ENCODE results near the gene SLC5A6. TPM values are rescaled to one million over a fixed set of nuclear protein-coding genes. Genes with fewer than 3 reads are reported as not detected.

Gene SLC5A6
- total RNA-seq, 4 donors from 2014 or later, result 20.5 to 69.7 (median 60.5) TPM

DNA sequence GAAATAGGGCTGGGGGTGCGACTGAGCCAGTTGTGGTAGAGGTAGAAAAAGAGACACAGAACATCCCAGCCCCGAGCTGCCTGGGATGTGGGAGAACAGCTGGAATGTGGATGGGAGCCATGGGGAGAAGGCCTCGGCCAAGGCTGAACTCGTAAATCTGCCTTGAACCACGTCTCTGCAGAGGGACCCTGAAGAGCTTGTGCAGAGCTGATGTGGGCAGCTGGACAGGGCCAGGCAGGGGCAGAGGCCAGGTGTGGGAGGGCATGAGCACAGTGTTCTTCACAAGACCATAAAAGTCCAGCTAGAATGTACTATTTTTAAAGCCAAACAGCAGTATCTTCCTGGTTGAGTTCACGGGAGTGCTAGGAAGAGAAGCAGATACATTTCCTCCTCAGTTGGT lies 57.6 kb downstream of the SLC5A6 start:
- Histone ChIP-seq H3K4me1 (peaks cover 4 to 11% of the 10 kb centered on the region in 2 donors), H3K4me3 (no peak overlapping the region), H3K9me3 (no peaks in the 10 kb centered on the region), H3K36me3 (no peaks in the 10 kb centered on the region), H3K27ac (peak overlapping the region; percentile 92 to 93), H3K27me3 (no peaks in the 10 kb centered on the region)
- intact Hi-C loops (cut with DNase I; ENCODE audit: low total_unique reads), result no loop called here
- TF ChIP-seq POLR2A (IDR thresholded peaks at IDR 0.05), result no peak
- DNase-seq, result peak; percentile 91 to 94

DNA sequence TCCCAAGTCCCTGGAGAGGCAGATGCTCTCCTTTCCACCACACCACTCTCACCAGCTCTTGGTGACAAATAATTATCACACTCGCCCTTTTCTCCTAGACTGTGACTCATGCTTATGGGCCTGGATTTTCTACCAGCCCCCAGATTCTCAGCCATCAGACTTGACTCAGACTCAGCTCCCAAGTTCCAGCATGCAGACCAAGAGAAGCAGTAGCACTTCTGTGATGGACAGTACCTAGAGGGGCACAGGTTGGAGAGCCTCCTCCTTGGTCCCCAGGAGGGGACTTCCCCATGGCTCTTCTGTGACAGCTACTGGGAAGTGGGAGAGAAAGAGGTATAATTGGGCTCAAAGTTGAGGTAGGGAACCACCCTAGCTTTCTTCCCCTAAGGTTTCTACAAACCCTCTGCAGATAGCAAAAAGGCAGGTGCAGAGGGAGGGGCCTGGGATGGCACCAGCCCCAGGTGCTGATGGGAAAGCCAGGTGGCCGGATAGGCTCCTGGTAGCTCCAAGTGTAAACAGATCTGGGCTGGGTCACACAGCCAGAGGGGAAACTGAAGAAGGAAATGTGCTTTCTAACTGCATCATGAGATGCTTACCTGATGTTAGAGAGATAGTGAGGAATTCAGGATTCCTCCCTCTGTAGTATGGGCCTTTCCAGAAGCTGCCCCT lies 59.1 kb downstream of the SLC5A6 start:
- H3K27ac ChIP-seq, result peak overlapping the region; percentile 92 to 93
- H3K4me1 ChIP-seq, result peaks cover 4 to 11% of the 10 kb centered on the region in 2 donors
- H3K4me3 ChIP-seq, result no peak overlapping the region
- DNase-seq, result no peak
- H3K27me3 ChIP-seq, result no peaks in the 10 kb centered on the region
- no peaks in the 10 kb centered on the region for H3K36me3 ChIP-seq
- no peaks in the 10 kb centered on the region for H3K9me3 ChIP-seq
- intact Hi-C loops (cut with DNase I; ENCODE audit: low total_unique reads), result no loop called here
- no peak for TF ChIP-seq POLR2A (IDR thresholded peaks at IDR 0.05)
- TF ChIP-seq, protein P1, sequence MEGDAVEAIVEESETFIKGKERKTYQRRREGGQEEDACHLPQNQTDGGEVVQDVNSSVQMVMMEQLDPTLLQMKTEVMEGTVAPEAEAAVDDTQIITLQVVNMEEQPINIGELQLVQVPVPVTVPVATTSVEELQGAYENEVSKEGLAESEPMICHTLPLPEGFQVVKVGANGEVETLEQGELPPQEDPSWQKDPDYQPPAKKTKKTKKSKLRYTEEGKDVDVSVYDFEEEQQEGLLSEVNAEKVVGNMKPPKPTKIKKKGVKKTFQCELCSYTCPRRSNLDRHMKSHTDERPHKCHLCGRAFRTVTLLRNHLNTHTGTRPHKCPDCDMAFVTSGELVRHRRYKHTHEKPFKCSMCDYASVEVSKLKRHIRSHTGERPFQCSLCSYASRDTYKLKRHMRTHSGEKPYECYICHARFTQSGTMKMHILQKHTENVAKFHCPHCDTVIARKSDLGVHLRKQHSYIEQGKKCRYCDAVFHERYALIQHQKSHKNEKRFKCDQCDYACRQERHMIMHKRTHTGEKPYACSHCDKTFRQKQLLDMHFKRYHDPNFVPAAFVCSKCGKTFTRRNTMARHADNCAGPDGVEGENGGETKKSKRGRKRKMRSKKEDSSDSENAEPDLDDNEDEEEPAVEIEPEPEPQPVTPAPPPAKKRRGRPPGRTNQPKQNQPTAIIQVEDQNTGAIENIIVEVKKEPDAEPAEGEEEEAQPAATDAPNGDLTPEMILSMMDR (IDR thresholded peaks at IDR 0.05), result no peak

DNA sequence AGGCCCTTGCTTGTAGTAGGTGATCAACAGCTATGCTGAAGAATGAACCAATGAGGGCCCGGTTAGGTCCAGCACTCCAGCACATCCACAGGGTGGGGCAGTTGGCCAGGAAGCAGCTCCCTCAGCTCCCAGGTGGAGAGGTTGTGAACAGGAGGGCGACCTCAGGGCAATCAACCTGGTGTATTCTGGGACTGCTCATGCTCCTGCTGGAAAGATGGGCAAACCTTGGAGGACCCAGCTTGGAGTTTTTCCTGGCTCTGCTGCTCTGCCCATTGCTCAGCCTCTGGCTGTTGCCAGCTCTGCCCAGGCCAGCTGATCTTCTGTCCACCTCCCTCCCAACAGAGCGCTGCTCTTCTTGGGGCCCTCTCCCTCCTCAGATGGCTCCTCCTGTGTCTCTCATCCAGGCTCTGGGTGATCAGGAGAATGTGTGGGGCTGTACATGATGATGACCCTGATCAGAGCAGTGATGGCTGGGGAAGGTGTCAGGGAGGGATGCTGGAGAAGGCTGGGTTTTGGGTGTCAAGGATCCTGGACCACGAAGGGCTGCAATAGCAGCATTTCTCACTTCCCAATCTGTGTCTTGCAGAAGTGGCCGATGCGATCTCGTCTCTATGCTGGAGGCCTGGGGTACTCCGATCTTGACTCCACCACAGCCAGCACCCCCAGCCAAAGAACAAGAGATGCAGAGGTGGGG lies 59.8 kb downstream of the SLC5A6 start:
- TF ChIP-seq, protein P1 (IDR thresholded peaks at IDR 0.05), result no peak
- TF ChIP-seq POLR2A (IDR thresholded peaks at IDR 0.05), result no peak
- H3K9me3 ChIP-seq, result no peaks in the 10 kb centered on the region
- no peak for DNase-seq
- H3K4me3 ChIP-seq, result no peak overlapping the region
- H3K4me1 ChIP-seq, result peaks cover 4 to 11% of the 10 kb centered on the region in 2 donors
- no peaks in the 10 kb centered on the region for H3K27me3 ChIP-seq
- peak overlapping the region; percentile 92 to 93 for H3K27ac ChIP-seq
- no peaks in the 10 kb centered on the region for H3K36me3 ChIP-seq
- intact Hi-C loops (cut with DNase I; ENCODE audit: low total_unique reads), result no loop called here

DNA sequence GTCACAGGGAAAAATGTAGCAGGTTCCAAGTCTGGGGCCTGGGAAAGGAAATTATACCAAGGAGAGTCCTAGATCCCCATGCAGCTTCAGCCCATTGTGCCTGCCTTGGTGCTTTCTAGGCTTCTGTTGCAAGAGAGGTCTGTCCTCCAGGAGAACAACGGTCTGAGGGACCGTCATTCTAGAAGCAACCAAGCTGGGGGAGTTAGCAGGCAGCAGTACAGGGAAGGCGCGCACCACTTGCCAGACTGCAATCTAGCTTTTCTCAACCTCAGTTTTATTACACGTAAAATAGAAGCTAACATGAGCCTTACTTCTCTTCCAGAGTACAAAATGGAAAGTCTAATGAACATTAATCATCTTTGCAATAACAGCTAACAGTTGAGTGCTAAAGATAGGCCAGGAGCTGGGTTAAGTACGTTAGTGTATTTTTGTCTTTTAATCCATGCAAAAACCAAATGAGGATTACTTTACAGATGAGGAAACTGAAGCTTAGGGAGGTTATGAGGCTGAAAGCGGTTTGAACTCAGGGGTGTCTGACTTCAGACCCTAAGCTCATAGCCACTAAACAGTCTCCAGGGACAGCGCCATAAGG lies 61.3 kb downstream of the SLC5A6 start:
- peak; percentile 53 to 67 for DNase-seq

More for the DNA sequence above, 61.3 kb downstream of the SLC5A6 start:
- Histone ChIP-seq H3K4me1 (peaks cover 4 to 11% of the 10 kb centered on the region in 2 donors), H3K27me3 (no peaks in the 10 kb centered on the region), H3K36me3 (no peaks in the 10 kb centered on the region), H3K4me3 (peak overlapping the region; percentile 45 to 49), H3K9me3 (no peaks in the 10 kb centered on the region), H3K27ac (peak overlapping the region; percentile 92 to 93)
- intact Hi-C loops (cut with DNase I; ENCODE audit: low total_unique reads), result no loop called here
- TF ChIP-seq, protein P1 (IDR thresholded peaks at IDR 0.05), result no peak
- TF ChIP-seq POLR2A (IDR thresholded peaks at IDR 0.05), result no peak

Other genes with a start within 250 kb of the SLC5A6 start
- gene MAPRE3, start 241.6 kb downstream of the SLC5A6 start, total RNA-seq, result 10 to 100 TPM in 1 of 4 donors, 1 to 10 TPM in 3; 2.9 to 49.6 (median 4.9) TPM
- gene TMEM214, start 179.3 kb downstream of the SLC5A6 start, total RNA-seq, result 10 to 100 TPM; 16.1 to 96.2 (median 66.5) TPM
- 10 to 100 TPM in 2 of 4 donors, 1 to 10 TPM in 1, under 1 TPM in 1; 0.77 to 26.2 (median 10.8) TPM for gene AGBL5, start 160.6 kb downstream of the SLC5A6 start, total RNA-seq
- 100 to 1,000 TPM in 3 of 4 donors, 10 to 100 TPM in 1; 76.3 to 387 (median 237) TPM for gene OST4, start 140.6 kb downstream of the SLC5A6 start, total RNA-seq
- gene EMILIN1, start 133.7 kb downstream of the SLC5A6 start, total RNA-seq, result 100 to 1,000 TPM; 107 to 377 (median 224) TPM
- gene KHK, start 125.5 kb downstream of the SLC5A6 start, total RNA-seq, result 10 to 100 TPM in 1 of 4 donors, 1 to 10 TPM in 3; 1.0 to 21.6 (median 5.4) TPM
- gene CGREF1, start 93.1 kb downstream of the SLC5A6 start, total RNA-seq, result 10 to 100 TPM in 2 of 4 donors, 1 to 10 TPM in 2; 2.3 to 22.9 (median 9.7) TPM
- 1 to 10 TPM in 1 of 4 donors, not detected in 3; 1.2 TPM for gene ABHD1, start 88.5 kb downstream of the SLC5A6 start, total RNA-seq
- gene PREB, start 77.6 kb downstream of the SLC5A6 start, total RNA-seq, result 10 to 100 TPM; 37.7 to 91.0 (median 62.9) TPM
- gene PRR30, start 72.9 kb downstream of the SLC5A6 start, total RNA-seq, result not detected
- 10 to 100 TPM; 19.4 to 84.6 (median 32.0) TPM for gene TCF23, start 63.3 kb downstream of the SLC5A6 start, total RNA-seq
- 100 to 1,000 TPM; 105 to 235 (median 144) TPM for gene ATRAID, start 227 bp downstream of the SLC5A6 start, total RNA-seq
- gene CAD, start 5.1 kb upstream of the SLC5A6 start, total RNA-seq, result 10 to 100 TPM in 3 of 4 donors, 1 to 10 TPM in 1; 5.9 to 47.2 (median 31.3) TPM
- 1 to 10 TPM in 1 of 4 donors, under 1 TPM in 2, not detected in 1; 0.35 to 2.1 (median 0.88) TPM for gene SLC30A3, start 50.8 kb upstream of the SLC5A6 start, total RNA-seq
- 1 to 10 TPM in 2 of 4 donors, under 1 TPM in 1, not detected in 1; 0.77 to 3.9 (median 1.5) TPM for gene DNAJC5G, start 63.2 kb upstream of the SLC5A6 start, total RNA-seq
- gene TRIM54, start 70.2 kb upstream of the SLC5A6 start, total RNA-seq, result 1 to 10 TPM in 1 of 4 donors, under 1 TPM in 3; 0.26 to 5.0 (median 0.58) TPM
- gene UCN, start 96.2 kb upstream of the SLC5A6 start, total RNA-seq, result 1 to 10 TPM in 3 of 4 donors, not detected in 1; 2.3 to 8.5 (median 2.3) TPM
- 10 to 100 TPM; 41.8 to 60.0 (median 50.6) TPM for gene MPV17, start 110.8 kb upstream of the SLC5A6 start, total RNA-seq
- 10 to 100 TPM; 21.3 to 70.6 (median 31.2) TPM for gene GTF3C2, start 144.5 kb upstream of the SLC5A6 start, total RNA-seq
- 10 to 100 TPM in 3 of 4 donors, 1 to 10 TPM in 1; 7.9 to 51.7 (median 13.8) TPM for gene EIF2B4, start 158.1 kb upstream of the SLC5A6 start, total RNA-seq
- 10 to 100 TPM; 89.4 to 91.5 (median 90.8) TPM for gene SNX17, start 158.3 kb upstream of the SLC5A6 start, total RNA-seq
- 10 to 100 TPM in 3 of 4 donors, under 1 TPM in 1; 0.88 to 16.1 (median 12.0) TPM for gene ZNF513, start 168.5 kb upstream of the SLC5A6 start, total RNA-seq
- gene PPM1G, start 197.3 kb upstream of the SLC5A6 start, total RNA-seq, result 10 to 100 TPM; 15.9 to 54.1 (median 42.2) TPM
- 100 to 1,000 TPM in 2 of 4 donors, 10 to 100 TPM in 2; 57.6 to 148 (median 83.5) TPM for gene NRBP1, start 216.4 kb upstream of the SLC5A6 start, total RNA-seq
- gene KRTCAP3, start 230.1 kb upstream of the SLC5A6 start, total RNA-seq, result 1 to 10 TPM in 3 of 4 donors, not detected in 1; 1.9 to 8.8 (median 2.6) TPM